ENCODE measurements around the gene RBMX2.
"Not testable (repeated sequence)": the region's sequence is repeated elsewhere in the genome, so short reads cannot be mapped to it uniquely, and the experiment has no call there.

Gene RBMX2, protein sequence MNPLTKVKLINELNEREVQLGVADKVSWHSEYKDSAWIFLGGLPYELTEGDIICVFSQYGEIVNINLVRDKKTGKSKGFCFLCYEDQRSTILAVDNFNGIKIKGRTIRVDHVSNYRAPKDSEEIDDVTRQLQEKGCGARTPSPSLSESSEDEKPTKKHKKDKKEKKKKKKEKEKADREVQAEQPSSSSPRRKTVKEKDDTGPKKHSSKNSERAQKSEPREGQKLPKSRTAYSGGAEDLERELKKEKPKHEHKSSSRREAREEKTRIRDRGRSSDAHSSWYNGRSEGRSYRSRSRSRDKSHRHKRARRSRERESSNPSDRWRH

DNA sequence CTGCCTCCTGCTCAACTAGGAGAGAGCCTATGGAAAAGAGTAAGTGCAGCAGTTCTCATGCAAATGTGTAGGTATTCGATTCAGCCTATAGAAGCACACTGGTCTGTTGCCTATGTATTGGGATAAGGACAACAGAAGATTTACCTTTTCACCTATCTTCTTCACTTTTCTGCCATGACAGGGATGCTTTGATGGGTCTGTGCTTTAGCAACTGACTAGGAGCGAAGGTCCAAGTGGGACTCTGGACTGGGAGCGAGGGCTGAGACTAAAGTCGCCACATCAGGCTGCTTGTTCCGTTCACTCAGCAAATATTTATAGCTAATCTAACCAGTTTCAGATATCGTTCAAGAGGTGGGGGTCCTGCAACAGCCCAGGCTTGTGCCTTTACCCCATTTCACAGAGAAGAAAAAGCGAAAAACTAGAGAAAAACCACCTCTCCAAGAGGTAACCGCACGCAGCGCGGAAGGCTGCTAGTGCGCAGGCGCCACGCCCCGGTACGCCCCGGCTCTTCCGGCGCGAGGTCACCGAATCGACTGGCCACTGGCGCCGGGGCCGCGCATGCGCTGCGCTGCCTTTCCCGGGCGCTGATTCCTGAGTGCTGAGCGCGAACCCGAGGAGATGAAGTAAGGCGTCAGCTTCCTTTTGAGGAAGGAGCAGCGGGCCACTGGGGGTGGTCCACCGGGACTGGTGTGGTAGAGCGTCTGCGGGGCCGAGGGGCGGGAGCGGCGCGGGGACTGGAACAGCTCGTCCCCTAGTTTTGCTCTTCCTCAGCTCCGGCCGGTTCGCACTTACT is at the start of gene RBMX2:
RBMX2 (plus strand) TSS at position 573 of the 793 bp plus-strand sequence; CDS start at position 619, 46 bp downstream.
- peak; percentile 76 for DNase-seq (ENCODE audit: low read depth)

DNA sequence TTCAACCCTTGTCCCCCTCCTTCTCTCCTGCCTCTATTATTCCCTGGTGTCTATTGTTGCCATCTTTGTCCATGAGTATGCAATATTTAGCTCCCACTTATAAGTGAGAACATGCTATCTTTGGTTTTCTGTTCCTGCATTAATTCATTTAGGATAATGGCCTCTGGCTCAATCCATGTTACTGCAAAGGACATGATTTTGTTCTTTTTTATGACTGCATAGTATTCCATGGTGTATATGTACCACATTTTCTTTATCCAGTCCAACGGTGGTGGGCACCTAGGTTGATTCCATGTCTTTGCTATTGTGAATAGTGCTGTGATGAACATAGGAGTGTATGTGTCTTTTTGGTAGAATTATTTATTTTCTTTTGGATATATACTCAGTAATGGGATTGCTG is 49.7 kb upstream of the RBMX2 start:
- not testable (repeated sequence) for DNase-seq (ENCODE audit: low read depth)

DNA sequence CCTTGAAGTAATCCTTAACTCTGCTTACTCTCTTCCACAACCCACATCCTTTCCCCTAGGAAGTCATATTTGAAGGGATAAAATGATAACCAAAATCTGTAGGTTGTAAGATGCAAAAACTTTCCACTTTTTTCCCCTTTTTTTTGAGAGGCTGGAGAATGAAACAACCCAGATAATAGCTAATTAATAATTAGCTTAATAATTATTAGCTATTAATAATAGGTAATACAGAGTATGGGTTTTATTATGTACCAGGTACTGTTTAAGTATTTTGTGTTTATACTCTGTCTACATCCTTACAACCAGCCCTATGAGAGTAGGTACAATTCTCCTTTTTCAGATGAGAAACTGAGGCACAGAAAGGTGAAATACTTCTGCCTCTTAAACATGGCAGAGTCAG is 25.7 kb upstream of the RBMX2 start:
- DNase-seq (ENCODE audit: low read depth): no peak

DNA sequence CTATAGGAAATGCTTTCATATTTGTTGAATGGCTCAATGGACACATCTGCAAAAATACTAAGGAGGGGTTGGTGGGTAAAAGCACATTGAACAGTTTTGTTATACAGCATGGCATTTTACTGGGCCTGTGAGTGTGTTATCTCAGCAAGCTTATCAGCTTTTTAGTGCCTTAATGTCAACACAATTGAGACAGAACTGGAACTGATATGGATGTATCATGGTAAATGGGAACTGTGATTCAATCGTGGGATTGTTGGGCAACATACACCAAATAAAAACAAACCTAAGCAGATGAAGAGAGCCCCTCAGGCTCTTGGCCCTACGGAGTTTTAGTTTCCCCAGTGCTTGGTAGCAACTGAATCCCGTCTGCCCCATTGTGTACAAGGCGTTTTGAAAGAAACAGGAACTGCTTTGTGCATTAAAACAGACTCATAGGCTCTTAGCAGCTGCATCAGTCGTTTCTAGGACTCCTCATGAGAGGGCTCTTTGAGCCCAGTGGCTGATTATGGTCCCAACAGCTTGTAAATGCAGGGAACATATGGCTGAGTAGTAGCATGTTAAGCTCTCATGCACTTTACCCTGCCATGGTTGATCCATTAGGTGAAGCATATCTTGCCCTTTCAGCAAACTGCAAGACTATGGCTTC is 23.6 kb upstream of the RBMX2 start:
- DNase-seq (ENCODE audit: low read depth): no peak

DNA sequence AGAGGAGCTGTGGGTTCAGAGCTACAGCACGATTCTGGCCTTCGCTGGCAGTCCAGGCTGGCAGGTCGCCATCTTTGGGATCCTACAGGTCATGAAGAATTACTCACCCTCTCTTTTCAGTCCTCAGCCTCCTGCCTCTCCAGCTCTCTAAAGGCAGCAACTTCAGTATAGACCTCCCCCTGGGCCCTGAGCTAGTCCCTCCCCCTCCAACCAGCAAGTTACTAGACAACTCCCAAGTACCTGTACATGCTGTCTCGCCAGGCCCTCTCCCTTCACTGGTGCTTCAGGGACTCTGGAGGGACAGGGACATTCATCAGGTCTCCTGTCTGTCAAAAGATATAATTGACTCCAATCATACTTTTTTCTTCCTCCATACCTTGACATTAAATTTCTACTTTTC is 16.3 kb upstream of the RBMX2 start, which contains the start of gene GPR119:
GPR119 (minus strand) TSS at position 155 of the 400 bp plus-strand sequence. CDS start 227 bp downstream, outside the sequence.
- peak; percentile 8 for DNase-seq (ENCODE audit: low read depth)

DNA sequence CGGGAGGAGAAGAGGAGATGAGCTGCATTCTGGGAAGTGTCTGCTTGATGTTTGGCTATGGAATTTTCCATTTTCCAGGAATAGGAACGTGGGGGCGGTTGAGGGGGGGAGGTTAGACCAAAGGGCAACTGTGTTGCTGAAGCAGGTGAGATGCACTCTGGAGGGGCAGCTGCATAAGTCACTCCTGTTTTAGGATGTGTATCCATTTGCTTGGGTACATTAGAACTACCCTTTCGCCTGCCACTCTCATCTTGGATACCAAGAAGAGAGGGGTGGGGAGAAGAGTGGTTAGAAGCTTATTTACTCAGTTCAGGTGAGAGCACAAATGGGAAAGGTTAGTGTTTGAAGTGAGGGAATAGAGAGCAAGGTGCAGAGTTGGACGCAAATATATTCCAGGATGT is 15.4 kb upstream of the RBMX2 start:
- no peak for DNase-seq (ENCODE audit: low read depth)

DNA sequence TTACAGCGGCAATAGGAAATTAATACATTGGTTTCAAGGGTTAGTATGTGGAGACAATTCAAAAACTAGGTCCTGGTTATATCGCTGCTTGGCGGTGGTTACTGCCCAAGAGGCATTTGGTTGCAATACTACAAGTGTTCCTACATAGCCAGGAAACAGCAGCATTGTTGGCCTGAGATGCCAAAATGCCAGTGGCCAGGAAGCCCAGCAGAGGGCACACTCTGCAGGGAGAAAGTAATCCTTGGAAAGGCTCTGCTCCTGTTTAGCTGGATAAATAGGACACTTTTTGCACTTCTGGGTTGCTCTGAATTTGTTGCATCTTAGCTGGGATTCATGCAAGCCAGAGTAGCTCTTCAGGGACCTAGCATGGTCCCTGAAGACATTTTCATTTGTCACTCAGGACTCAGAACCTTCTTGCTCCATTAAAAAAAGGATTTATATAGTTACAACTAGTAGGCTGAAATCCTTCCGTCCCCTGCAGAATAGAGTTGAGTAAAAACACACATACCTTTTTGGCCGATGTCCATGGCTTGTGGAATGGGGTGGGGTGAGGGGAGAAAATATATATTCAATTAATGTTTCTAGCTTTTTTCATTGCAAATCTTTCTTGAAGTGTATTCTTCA is 8.2 kb upstream of the RBMX2 start:
- DNase-seq (ENCODE audit: low read depth): peak; percentile 57

DNA sequence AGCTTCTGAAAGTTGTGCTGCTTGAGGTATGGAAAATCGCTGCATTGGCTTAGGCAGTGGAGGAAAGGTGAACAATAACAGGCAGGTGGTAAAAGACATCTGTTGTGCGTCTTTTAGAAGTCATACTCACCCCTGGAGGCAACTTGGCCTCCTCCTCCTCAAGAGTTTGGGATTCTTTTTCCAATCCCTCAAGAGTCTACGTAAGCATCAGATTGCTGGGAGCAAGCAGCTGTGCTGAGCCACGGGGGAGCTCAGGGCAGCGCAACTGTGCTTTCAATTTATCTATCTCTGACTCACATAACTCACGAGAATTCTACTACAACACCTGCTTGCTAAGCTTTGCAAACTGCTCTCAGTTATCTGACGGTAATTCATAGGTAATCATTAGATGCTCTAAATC is 6.4 kb upstream of the RBMX2 start:
- DNase-seq (ENCODE audit: low read depth): no peak

DNA sequence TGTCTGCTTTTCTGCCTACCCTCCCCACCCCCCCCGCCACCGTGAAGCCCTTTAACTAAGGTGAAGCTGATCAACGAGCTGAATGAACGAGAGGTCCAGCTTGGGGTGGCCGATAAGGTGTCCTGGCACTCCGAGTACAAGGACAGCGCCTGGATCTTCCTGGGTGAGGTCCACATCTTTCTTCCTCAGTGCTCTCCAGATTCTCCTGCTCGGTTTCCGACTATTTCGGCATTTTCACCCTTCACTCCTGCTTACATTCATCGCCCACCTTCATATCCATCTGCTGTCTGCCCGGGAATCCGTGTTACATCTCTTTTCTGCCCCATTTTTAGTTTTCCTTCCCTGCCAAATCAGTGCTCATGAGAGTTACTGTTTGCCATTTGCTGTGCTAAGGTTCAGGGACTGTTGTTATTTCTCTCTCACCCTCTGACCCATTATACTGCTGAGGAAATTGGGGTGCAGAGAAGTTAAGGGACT is 459 bp downstream of the RBMX2 start:
- DNase-seq (ENCODE audit: low read depth): peak; percentile 6

DNA sequence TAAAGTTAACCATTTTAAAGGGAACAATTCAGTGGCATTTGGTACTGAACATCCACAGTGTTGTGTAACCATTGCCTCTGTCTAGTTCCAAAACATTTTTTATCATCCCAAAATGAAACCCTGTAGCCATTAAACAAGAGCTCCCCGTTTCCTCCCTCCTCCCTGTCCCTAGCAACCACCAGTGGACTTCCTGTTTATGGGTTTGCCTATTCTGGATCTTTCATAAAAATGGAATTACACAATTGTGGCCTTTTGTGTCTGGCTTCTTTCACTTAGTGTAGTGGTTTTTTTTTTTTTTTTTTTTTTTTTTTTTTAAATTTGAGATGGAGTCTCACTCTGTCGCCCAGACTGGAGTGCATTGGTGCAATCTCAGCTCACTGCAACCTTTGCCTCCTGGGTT is 11.6 kb downstream of the RBMX2 start:
- DNase-seq (ENCODE audit: low read depth): no peak

DNA sequence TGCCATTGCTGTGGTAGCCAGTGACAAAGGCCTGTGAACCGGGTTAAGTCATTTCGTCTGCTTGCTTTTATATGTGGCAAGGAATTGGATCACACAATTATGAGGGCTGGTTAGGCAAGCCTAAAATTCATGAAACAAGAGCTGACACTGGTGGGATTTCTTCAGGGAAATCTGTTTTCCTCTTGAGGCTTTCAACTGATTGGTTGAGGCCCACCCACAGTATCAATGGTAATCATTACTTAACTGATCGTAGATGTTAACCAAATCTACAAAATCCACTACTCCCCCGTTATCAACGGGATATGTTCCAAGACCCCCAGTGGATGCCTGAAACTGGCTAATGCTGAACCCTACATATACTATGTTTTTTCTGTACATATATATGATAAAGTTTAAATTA is 13.0 kb downstream of the RBMX2 start:
- DNase-seq (ENCODE audit: low read depth): no peak

DNA sequence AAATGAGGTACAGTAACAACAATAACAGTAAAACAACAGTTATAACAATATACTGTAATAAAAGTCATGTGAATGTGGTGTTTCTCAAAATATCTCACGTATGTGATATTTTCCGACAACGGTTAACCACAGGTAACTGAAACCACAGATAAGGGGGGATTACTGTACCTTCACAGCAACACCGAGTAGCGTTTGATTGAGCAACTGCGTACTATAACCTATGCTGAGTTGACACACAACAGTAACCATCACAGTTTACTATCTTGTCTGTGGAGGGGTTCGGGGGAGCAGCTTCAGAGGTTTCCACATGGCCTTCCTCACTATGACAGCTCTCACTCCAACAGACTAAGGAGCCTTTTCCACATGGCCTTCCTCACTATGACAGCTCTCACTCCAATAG is 13.4 kb downstream of the RBMX2 start:
- no peak for DNase-seq (ENCODE audit: low read depth)

DNA sequence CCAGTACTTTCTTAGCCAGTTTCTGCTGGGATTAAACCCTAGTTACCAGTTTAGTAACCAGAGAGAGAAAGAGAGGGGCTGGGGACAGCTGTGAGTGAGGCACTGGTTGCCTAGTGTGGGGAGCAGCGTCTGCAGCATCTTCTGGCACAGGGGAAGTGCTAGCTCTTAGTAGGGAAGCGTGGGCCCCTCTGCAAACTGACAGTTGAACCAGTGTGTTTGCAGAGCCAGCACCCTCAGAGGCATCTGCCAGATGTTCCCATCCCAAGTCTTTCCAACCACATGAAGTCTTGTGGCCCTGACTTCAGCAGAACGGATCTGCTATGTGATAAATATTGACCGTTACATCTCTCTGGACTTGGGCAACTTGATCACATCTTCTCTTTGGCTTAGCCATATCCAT is 15.0 kb downstream of the RBMX2 start:
- DNase-seq (ENCODE audit: low read depth): no peak

DNA sequence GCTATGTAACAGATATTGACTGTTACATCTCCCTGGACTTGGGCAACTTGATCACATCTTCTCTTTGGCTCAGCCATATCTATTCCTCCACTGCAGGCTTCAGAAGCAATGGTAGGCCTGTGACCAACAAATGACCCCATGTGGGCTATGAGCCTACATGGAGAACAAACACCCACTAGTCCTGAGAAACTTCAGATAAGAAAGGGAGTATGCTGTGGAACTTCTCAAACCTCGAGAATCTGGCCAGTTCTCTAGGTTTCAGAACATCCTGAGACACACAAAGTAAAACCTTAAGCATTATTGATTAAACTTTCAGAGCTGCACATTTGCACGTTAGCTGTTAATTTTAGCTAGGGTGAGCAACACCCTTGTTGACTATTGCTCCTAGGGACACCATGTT is 16.3 kb downstream of the RBMX2 start:
- no peak for DNase-seq (ENCODE audit: low read depth)

DNA sequence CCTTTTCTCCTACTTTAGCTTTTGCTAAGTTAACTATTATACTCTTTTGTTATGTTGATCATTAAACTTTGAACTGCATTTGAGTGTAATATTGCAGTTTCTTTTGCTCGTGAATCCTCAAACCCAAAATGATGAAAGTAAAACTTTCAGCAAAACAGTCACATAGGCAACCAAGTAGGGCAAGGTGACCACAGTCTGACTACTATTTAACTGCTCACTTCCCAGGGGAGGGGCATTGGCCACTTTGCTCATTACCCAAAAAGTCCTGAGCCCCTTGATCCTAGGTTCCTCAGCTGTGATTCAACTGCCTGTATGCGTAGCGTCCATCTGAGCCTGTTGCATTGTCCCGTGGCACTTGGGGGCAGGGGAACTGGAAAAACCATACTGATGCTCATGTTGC is 17.0 kb downstream of the RBMX2 start:
- no peak for DNase-seq (ENCODE audit: low read depth)

DNA sequence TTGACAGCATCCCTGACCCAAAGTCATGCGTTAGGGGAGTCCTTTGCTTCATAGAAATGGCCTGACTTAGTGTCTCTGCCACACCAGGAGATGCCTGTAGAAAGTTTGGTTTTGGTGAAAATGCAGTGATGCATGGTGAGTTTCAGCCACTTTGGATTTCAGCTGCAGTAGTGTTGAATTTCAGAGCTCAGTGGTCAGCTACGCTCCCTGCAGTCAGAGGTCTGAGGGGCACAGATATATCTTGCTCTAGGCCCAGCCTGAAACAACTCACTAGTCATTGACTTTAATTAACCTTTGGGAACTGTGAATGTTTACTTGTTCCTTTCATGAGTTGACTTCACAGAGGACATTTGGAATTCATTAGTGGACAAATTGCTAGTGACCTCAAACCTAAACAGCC is 17.5 kb downstream of the RBMX2 start:
- no peak for DNase-seq (ENCODE audit: low read depth)

DNA sequence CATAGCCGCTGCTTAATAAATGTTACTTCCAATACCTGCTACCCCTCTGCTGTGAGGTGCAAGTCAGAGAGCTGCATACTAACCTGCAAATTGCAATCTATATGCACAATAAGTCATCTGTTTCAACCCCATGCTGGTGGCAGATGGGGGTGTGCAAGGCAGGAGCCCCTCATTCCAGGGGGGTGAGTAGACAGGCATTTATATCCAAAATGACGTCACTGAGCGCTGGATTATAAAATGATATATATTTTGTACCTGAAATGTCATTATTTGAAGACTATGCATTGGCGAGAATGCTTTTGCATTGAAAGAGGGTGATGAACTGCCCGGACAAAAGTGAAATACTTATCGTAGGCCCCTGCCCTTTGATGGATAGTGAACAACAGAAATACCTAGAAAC is 24.7 kb downstream of the RBMX2 start:
- no peak for DNase-seq (ENCODE audit: low read depth)

DNA sequence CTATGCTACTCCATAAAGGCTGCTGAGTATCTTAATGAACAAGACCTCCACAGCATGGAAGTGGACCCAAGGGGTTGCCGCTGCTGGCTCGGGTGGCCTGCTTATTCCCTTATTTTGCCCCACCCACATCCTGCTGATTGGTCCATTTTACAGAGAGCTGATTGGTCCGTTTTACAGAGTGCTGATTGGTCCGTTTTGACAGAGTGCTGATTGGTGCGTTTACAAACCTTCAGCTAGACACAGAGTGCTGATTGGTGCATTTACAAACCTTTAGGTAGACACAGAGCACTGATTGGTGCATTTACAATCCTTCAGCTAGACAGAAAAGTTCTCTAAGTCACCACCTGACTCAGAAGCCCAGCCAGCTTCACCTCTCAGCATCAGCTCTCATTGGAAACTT is 27.4 kb downstream of the RBMX2 start:
- not testable (repeated sequence) for DNase-seq (ENCODE audit: low read depth)

DNA sequence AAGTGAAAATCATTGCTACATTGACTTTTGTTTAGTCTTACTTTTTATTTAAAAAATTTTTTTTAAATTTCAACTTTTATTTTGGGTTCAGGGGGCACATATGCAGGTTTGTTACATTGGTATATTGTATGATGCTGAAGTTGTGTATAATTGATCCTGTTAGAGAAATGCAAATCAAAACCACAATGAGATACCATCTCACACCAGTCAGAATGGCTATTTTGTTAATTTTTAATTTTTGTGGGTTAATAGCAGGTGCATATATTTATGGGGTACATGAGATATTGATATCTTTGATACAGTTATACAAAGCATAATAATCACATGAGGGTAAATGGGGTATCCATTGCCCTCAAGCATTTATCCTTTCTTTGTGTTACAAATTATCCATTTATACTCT is 34.1 kb downstream of the RBMX2 start:
- no peak for DNase-seq (ENCODE audit: low read depth)

DNA sequence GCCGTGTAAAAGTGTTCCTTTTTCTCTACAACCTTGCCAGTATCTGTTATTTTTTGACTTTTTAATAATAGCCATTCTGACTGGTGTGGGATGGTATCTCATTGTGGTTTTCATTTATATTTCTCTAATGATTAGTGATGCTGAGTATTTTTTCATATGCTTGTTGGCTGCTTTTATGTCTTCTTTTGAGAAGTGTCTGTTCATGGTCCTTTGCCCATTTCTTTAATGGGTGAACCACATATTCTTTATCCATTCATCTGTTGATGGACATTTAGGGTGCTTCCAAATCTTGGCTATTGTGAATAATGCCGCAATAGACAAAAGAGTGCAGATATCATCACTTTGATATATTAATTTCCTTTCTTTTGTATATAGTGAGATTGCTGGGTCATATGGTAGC is 36.2 kb downstream of the RBMX2 start:
- not testable (repeated sequence) for DNase-seq (ENCODE audit: low read depth)

DNA sequence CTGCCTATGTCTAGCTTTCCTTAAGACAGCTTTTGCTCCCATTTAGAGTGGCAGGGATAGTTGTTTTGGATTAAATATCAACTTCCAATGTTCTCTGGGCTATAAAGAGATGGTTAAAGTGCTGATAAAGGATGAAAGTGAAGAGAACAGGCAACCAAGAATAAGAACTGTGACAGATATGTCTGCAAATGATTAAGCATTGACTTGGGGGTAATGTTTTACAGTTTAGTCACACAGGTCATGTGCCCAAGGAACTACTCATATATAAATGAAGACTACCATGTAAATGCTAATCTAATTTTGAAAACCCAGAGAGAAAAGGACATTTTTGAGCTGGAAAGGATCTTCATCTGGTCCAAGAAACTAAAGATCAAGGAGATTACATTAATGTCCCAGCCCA is 42.1 kb downstream of the RBMX2 start:
- no peak for DNase-seq (ENCODE audit: low read depth)

DNA sequence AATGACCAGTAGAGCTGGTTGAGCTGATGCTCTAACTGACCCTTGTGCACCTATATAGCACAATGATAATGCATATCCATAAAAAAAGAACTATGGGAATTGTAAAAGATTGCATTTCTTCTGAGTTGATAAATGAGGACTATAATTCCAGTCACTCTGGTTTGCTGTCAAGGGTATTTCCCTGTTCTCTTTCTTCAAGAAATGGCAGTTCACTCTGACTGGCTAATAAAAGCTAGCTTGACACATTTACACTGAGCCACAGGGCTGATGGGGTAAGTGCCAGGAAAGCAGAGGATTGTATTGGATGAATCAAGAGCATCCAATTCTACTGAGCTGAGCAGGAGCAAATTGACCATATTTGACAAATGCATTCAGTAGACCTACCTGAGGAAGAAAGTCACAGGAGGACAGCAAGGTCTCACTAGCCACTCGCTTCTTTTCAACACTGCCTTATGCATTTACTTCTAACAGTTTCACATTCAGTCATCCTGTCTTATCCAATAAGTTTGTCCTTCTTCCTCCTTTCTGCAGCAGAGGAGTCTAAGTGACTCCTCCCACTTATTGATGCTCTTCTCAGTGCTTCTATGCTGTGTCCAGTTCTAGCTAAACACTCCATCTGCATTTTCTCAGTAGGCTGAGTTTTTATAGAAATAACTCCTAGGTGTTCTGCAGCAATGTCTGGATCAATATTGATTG is 43.0 kb downstream of the RBMX2 start:
- DNase-seq (ENCODE audit: low read depth): no peak
